ENCODE measurements around the gene LSM7. TPM values are rescaled to one million over a fixed set of nuclear protein-coding genes. Genes with fewer than 3 reads are reported as not detected.
A peak's percentile ranks its signal among the peaks of the same experiment; 100 is the strongest.

The LSM7 gene
- total and polyA plus RNA-seq, 9 of the 15 experiments (the other 6 are each of a cell fraction or from before 2014, with no cell fraction given) = 40.5 to 690 (median 265) TPM

DNA sequence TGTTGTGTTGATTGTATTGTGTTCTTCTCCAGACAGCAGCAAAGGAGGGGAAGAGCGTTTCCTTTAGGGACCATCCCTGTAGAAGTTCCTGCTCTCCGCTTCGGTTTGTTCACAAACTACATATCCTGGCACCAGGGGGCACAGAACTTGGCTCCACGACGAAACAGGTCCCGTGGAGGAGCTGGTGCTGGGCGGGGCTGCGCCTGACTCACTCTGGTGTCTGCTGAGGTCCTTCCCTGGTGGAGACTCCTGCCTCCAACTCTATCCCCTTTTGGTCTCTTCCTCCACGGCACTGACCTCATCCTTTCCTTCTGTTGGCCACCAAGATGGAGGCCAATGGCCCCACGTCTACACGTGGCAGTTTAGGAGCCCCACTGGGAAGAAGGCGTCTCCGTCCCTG lies 46.4 kb upstream of the LSM7 start (continued):
- no peak for TF ChIP-seq RB1 (IDR thresholded peaks at IDR 0.05; ENCODE audit: low read depth)
- TF ChIP-seq HIVEP1 (CRISPR knock-in tag; IDR thresholded peaks at IDR 0.05) = no peak
- no peak for TF ChIP-seq NFE2 (IDR thresholded peaks at IDR 0.05; ENCODE audit: low read depth)
- TF ChIP-seq, protein P1, sequence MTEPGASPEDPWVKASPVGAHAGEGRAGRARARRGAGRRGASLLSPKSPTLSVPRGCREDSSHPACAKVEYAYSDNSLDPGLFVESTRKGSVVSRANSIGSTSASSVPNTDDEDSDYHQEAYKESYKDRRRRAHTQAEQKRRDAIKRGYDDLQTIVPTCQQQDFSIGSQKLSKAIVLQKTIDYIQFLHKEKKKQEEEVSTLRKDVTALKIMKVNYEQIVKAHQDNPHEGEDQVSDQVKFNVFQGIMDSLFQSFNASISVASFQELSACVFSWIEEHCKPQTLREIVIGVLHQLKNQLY (CRISPR knock-in tag; conservative IDR thresholded peaks at IDR 0.05) = no peak
- TF ChIP-seq, protein P2, sequence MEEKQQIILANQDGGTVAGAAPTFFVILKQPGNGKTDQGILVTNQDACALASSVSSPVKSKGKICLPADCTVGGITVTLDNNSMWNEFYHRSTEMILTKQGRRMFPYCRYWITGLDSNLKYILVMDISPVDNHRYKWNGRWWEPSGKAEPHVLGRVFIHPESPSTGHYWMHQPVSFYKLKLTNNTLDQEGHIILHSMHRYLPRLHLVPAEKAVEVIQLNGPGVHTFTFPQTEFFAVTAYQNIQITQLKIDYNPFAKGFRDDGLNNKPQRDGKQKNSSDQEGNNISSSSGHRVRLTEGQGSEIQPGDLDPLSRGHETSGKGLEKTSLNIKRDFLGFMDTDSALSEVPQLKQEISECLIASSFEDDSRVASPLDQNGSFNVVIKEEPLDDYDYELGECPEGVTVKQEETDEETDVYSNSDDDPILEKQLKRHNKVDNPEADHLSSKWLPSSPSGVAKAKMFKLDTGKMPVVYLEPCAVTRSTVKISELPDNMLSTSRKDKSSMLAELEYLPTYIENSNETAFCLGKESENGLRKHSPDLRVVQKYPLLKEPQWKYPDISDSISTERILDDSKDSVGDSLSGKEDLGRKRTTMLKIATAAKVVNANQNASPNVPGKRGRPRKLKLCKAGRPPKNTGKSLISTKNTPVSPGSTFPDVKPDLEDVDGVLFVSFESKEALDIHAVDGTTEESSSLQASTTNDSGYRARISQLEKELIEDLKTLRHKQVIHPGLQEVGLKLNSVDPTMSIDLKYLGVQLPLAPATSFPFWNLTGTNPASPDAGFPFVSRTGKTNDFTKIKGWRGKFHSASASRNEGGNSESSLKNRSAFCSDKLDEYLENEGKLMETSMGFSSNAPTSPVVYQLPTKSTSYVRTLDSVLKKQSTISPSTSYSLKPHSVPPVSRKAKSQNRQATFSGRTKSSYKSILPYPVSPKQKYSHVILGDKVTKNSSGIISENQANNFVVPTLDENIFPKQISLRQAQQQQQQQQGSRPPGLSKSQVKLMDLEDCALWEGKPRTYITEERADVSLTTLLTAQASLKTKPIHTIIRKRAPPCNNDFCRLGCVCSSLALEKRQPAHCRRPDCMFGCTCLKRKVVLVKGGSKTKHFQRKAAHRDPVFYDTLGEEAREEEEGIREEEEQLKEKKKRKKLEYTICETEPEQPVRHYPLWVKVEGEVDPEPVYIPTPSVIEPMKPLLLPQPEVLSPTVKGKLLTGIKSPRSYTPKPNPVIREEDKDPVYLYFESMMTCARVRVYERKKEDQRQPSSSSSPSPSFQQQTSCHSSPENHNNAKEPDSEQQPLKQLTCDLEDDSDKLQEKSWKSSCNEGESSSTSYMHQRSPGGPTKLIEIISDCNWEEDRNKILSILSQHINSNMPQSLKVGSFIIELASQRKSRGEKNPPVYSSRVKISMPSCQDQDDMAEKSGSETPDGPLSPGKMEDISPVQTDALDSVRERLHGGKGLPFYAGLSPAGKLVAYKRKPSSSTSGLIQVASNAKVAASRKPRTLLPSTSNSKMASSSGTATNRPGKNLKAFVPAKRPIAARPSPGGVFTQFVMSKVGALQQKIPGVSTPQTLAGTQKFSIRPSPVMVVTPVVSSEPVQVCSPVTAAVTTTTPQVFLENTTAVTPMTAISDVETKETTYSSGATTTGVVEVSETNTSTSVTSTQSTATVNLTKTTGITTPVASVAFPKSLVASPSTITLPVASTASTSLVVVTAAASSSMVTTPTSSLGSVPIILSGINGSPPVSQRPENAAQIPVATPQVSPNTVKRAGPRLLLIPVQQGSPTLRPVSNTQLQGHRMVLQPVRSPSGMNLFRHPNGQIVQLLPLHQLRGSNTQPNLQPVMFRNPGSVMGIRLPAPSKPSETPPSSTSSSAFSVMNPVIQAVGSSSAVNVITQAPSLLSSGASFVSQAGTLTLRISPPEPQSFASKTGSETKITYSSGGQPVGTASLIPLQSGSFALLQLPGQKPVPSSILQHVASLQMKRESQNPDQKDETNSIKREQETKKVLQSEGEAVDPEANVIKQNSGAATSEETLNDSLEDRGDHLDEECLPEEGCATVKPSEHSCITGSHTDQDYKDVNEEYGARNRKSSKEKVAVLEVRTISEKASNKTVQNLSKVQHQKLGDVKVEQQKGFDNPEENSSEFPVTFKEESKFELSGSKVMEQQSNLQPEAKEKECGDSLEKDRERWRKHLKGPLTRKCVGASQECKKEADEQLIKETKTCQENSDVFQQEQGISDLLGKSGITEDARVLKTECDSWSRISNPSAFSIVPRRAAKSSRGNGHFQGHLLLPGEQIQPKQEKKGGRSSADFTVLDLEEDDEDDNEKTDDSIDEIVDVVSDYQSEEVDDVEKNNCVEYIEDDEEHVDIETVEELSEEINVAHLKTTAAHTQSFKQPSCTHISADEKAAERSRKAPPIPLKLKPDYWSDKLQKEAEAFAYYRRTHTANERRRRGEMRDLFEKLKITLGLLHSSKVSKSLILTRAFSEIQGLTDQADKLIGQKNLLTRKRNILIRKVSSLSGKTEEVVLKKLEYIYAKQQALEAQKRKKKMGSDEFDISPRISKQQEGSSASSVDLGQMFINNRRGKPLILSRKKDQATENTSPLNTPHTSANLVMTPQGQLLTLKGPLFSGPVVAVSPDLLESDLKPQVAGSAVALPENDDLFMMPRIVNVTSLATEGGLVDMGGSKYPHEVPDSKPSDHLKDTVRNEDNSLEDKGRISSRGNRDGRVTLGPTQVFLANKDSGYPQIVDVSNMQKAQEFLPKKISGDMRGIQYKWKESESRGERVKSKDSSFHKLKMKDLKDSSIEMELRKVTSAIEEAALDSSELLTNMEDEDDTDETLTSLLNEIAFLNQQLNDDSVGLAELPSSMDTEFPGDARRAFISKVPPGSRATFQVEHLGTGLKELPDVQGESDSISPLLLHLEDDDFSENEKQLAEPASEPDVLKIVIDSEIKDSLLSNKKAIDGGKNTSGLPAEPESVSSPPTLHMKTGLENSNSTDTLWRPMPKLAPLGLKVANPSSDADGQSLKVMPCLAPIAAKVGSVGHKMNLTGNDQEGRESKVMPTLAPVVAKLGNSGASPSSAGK (IDR thresholded peaks at IDR 0.05) = 0 out of 2 replicates have a peak, but pooled peaks have one; percentile 27
- 0 out of 2 replicates have a peak, but pooled peaks have one; percentile 40 for TF ChIP-seq L3MBTL2 (IDR thresholded peaks at IDR 0.05)
- TF ChIP-seq PATZ1 (CRISPR knock-in tag; IDR thresholded peaks at IDR 0.05; ENCODE audit: borderline replicate concordance) = no peak
- no peak for TF ChIP-seq RFX5 (IDR thresholded peaks at IDR 0.05; ENCODE audit: low read depth, low read length)
- no peak for TF ChIP-seq ZNF592 (IDR thresholded peaks at IDR 0.05)
- TF ChIP-seq NBN (IDR thresholded peaks at IDR 0.05; ENCODE audit: low read depth) = no peak

All from K562 (cell line).